Limb (tissue), 2 donors: ENCODE data around the gene HAUS7.

ENCODE experiments used
- DNase-seq, 2 donors: peaks; one replicate each; pipeline ENCODE4 v3.0.0-alpha.2; 2016; ENCODE audit errors: extremely low spot score in 2 of 2

HAUS7 gene

DNA sequence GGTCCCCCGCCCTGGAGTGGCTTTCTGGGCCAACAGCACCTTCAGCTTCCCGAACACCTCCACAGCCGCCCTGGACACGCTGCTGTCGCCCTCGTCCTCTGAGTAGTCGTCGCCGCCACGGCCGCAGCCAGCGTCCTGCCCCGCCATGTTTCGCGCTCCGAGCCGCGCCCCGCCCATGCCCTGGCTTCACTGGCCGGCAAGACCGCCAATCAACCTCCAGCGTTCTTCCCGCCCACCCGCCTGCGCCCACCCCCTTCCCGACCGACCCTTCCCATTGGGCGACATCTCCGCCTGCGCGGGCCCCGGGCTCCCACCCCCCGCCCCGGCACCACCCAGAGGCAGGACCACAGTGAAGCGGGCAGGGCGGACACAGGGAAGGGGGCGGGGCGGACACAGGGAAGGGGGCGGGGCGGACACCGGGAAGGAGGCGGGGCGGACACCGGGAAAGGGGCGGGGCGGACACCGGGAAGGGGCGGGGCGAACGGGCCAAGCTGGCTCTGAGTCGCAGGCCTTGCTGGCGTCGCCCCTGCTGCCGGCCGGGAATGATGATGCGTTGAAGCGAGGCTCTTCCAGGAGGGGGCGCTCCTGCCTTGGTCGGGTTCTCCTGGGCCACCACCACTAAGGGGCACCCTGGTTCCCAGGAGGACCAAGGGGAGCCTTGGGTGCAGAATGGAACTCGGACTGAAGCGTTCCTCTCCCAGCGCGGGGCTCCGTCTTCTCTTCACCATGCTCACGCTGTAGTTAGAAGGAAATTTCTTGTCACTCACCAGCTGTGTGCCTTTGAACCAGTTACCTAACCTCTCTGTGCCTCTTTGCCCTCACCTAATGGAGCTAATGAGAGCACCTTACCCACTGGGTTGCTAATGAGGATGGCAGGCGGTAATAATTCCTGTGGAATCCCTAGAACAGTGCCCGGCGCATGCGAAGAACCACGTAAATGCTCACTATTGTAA, at the start of gene HAUS7:
HAUS7 (minus strand) TSS at position 166 of the 953 bp plus-strand sequence; CDS start at position 147, 19 bp downstream.
- peak; percentile 80 to 95 for DNase-seq

- no peak for DNase-seq
Measured at GRCh38 chrX:153519569-153520286, 49.4 kb upstream of the HAUS7 start.

- no peak for DNase-seq
Measured at GRCh38 chrX:153517946-153518834, 47.8 kb upstream of the HAUS7 start.

- peak in 1 of 2 donors; percentile 52 for DNase-seq
Measured at GRCh38 chrX:153517423-153517822, 47.0 kb upstream of the HAUS7 start, which contains the start of gene ATP2B3. Gene ATP2B3 (plus strand): TSS chrX:153517642. CDS start chrX:153536248, 18,606 bp downstream.

DNA sequence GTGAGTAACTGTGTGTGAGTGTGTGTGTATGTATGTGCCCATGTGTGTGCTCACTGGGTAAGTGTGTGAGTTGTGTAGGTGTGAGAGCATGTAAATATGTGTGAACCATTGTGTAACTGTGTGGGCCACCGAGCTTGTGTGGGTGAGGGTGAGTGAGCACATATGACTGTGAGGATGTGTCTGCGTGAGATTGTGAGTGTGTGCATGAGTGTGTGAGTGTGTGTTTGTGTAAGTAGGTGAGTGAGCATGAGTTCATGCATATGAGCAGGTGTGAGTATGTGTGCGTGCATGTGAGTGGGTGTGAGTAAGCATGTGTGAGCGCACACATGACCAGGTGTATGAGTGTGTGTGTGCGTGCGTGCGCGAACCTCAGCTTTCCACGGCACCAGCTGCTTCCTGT, 45.7 kb upstream of the HAUS7 start:
- no peak for DNase-seq

DNA sequence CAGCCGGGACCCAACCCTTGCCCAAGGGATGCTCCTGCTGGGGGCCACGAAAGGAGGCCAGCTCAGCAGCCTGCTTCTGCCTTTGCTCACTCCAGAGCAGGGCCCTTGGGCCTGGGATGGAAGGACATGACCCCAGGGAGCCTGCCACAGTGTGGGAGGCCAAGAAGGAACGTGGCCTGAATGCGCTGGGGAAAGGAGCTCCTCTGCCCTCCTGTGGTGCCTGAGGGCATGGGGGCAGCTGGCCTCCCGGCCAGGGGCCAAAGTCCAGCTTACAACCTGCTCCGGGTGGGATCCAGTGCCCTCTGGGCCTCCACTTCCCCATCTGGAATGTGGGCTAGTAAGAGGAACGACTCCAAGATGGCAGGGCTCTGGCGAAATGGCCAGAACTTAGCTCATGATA, 45.1 kb upstream of the HAUS7 start:
- no peak for DNase-seq

- no peak for DNase-seq
Measured at GRCh38 chrX:153514259-153514658, 43.9 kb upstream of the HAUS7 start.

DNA sequence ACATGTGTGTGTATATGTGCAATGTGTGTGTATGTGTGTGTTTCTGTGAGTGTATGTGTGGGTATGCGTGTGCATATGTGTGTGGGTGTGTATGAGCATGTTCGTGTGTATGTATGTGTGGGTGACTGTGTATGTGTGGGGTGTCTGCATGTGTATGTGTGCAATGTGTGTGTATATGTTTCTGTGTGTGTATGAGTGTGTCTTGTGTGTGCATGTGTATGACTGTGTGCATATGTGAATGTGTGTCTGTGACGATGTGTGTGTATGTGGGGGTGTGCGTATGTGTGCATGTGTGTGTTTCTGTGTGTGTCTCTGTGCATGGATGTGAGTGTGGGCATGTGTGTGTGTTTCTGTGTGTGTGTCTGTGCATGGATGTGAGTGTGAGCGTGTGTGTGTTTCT, 42.9 kb upstream of the HAUS7 start:
- no peak for DNase-seq

DNA sequence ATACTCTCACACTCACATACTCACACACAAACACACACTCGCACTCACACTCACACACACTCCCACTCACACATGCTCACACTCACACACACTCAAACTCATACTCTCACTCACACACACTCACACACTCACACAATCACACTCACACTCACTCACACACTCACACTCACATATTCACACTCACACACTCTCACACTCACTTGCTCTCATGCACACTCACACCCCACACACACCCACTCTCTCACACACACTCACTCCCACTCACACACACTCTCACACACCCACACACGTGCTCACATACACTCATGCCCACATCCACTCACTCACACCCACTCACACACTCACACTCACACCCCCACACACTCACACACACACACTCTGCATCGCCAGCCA, 42.1 kb upstream of the HAUS7 start:
- no peak for DNase-seq

DNA sequence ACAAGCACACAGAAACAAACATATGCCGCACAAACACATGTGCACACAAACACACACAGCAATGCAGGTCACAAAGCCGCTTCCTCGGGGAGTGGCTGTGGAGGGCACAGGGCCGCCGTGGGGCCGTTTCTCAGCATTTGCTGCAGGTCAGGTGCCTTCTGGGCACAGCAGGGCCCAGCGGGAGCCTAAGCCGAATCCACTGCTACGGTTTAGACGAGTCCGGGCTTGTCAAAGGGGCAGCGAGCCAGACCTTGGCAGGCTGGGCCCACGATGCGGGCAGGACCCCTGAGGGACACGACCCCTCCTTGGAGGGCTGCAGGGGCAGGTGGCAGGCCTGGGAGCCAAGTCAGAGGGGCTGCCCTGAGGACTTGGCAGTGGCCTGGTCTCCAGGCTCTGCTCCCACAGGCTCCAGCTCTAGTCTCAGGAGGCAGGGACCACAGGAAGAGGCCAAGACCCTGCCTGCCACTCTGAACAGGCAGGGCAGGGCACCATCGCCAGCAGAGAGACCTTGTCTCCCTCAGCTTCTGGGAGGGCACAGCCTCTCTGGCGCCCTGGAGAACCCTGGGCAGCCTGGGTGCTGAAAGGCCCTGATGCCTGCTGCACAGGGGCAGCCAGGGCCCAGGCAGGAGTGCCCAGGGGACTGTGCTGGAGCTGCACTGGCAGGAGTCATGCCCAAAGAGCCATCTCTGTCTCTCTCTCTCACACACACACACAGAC, 41.6 kb upstream of the HAUS7 start:
- DNase-seq, result no peak

DNA sequence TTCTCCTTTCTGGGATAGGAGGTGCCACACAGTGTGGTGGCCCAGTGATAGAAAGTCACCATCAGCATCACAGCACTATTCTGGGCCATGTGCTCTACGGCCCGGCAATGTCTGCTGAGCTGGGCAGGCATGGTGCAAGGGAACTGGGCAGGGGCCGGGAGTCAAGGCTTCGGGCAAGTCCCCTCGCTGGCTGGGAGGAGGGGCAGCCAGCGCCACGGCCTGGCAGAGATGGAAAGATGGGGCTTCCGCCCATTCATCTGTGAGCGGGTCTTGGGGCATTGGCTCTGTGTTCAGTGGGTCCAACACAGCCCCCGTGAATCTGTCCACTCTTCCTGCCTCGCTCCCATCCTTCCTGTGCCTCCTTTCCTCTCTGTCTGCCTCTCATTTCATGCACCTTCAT, 40.0 kb upstream of the HAUS7 start:
- no peak for DNase-seq

- DNase-seq, result no peak
Measured at GRCh38 chrX:153509592-153509991, 39.2 kb upstream of the HAUS7 start.

DNA sequence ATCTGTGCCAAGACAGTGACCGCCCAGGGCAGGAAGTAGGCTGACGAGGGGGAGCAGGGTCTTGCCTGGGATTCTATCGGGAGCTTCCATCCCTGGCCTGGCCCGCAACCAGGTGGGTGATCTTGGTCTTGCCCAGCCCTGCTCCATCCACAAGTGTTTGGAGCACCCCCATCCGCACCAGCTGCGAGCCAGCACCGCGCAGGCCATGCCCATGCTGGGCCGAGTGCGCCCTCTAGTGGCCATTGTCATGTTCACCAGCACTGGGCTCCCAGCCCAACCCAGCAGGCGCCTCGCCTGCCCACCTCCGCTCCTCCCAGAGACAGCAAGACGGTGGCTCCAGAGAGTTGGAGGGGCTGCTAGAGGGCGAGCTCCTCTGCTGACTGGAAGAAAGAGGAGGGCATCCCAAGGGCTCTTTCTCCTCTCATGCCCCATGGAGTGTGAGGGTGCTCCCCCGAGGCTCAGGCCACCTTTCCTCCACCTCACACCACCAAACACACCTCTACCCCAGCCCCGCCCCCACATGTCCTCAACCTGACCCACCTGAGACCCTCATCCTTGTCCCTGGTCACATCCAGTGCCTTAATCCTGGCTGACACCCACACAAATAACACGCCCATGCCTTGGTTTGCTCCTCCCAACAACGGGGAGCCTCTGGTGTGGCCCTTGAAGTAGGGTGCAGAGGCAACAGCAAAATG, 37.3 kb upstream of the HAUS7 start:
- peak; percentile 71 to 87 for DNase-seq

DNA sequence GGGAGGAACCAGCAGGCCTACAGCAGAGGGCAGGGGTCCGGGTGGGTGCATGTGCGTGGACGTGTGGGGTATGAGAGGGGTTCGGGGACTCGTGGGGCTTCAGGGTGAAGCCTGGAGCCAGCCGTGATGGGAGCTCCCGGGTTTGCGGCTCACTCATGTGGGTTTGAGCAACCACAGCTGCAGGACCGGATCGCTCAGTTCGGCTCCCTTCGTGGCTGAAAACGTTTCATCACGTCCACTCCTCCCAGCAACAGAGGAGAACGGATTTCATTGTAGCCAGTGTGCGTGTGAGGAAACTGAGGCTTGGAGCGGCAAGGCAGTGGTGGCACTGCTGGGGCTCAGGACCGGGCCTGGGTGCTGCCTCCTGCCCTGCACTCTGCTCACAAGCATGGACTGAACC, 35.0 kb upstream of the HAUS7 start:
- DNase-seq, result no peak

GRCh38 chrX:153504445-153505016, 34.2 kb upstream of the HAUS7 start:
- DNase-seq, result no peak

DNA sequence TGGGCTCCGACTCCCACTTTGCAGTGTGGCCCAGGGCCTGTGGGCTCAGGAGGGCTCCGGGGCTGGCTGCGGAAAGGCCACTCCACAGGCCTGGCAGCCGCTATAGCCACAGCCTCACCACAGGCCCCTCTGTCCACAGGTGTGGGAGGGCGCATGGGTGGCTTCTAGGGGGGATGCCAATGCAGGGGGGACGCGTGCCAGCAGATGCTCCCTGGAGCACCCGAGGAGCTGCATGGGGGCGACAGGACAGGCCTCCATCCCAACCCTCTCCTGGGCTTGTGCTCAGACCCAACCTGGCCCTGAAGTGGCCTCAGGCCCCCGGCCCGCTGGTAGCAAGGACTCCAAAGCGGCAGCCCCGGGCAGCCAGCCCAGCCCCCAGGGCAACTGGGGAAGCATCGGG, 32.4 kb upstream of the HAUS7 start:
- DNase-seq, result no peak

DNA sequence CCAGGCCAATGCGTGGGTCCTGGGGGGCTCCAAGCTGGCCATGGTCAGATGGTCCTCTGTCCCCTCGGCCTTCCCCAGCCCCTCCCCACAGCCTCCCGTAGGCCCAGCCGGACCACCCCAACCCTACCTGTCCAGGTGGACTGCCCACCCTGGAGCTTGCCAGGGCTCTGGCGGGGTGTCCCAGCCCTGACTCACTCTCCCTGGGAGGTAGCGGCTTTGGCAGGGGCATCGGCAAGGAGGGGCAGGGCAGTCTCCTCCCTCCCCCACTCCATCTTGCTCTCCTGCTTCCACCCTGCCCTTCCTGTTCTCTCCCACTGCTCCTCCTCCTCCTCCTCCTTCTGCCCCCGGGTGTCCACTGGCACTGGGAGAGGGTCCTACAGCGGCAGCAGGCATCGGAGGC, 31.8 kb upstream of the HAUS7 start:
- no peak for DNase-seq

GRCh38 chrX:153501530-153501929, 31.2 kb upstream of the HAUS7 start:
- DNase-seq, result no peak

- DNase-seq, result no peak
Measured at GRCh38 chrX:153500676-153501280, 30.4 kb upstream of the HAUS7 start.
